Measurements from ENCODE around the gene RIMS4. TPM values are rescaled to one million over a fixed set of nuclear protein-coding genes. Genes with fewer than 3 reads are reported as not detected.

RIMS4 gene
- total RNA-seq, 2 experiments from 2014 or later, result not detected

DNA sequence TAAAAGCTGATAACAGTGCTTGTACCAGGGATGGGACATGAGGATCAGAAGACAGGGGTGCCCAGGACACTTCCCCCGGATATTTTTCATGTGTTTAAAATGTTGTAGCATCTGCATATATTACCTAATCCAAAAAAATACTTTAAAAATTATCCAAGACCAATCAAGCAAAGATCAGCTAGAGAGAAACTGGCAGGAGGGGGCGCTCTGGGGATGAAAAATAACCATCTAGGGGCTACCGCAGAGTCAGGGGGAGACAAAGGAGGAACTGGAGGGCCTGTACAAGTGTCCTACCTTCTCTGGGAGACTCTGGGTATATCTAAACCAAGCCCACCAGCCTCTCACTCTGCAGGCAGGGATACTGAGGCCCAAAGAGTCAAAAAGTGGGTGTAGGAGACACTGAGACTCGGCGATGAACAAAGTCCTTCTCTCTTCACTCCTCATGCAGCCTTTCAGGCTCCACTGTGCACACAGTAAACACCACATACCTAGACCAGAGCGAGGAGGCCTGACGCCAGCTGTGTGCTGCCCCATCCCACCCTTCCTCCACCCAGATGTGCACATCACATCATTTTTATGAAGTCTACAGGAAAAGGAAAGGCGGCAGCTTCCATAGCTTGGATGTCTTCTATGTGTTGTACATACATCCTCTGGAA, 9.8 kb downstream of the RIMS4 start:
- ChIA-PET POLR2A (no interaction called here), CTCF (no interaction called here)
- H3K9me3 Mint-ChIP-seq, result no peaks in the 10 kb centered on the region
- H3K36me3 Mint-ChIP-seq (ENCODE audit: low read depth), result no peaks in the 10 kb centered on the region
- no peak overlapping the region for H3K27ac Mint-ChIP-seq
- H3K27me3 Mint-ChIP-seq, result peaks cover 14% of the 10 kb centered on the region
- no peaks in the 10 kb centered on the region for H3K4me1 Mint-ChIP-seq
- DNase-seq, result no peak
- no peak overlapping the region for H3K4me3 Mint-ChIP-seq

DNA sequence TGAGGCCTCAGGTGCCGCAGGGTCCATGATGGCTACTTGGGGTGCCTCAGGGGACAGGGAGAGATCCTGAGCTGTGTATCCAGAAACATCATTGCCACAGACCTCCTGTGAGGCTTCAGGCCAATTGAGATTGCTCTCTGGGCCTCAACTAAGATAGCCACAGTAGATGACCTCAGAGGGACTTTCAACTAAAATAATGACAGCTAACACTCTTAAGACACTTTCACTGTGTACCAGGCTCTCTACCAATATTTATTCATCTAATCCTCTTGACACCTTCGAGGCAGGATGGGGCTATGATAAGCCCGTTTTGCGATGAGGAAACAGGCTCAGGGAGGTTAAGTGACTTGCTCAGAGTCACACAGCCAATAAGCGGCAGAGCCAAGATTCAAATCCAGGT, 10.7 kb downstream of the RIMS4 start:
- H3K27ac Mint-ChIP-seq, result no peak overlapping the region
- ChIA-PET CTCF (interaction anchor here (0.6 kb wide), 1 partner anchor 20 kb away, joined by 3 read pairs; no protein-coding TSS in a partner anchor), POLR2A (no interaction called here)
- DNase-seq, result no peak
- H3K36me3 Mint-ChIP-seq (ENCODE audit: low read depth), result no peaks in the 10 kb centered on the region
- H3K27me3 Mint-ChIP-seq, result peaks cover 11% of the 10 kb centered on the region
- H3K9me3 Mint-ChIP-seq, result no peaks in the 10 kb centered on the region
- no peaks in the 10 kb centered on the region for H3K4me1 Mint-ChIP-seq
- no peak overlapping the region for H3K4me3 Mint-ChIP-seq

DNA sequence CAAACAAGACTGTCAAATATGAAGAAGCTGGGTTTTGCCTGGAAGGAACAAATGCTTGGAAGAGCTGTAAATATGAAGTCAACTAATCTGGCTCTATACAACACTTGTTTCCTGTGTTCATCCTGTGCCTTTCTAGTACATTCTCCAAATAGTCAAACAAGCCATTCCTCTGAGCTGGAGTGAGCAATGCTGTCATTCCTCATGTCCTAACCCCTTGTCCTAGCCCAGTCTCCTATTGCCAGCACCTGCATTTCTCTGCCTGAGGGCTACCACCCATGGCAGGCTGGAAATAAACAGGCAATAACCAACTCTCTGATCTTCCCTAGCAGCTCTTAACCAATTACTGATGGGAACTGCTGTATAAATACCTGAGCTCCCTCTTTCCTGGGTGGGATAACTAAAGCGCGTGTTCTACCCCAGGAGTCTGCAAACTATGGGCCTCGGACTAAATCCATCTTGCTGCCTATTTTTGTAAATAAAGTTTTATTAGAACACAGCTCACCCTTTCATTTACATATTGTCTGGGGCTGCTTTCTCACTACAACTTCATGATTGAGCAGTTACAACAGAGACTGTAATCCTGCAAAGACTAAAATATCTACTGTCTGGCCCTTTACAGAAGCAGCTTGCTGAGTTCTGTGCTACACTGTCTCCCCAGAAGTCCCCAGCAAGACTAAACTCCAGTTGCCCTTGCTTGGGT, 13.4 kb downstream of the RIMS4 start:
- ChIA-PET POLR2A (no interaction called here), CTCF (interaction anchor here (0.5 kb wide), 1 partner anchor 23 kb away, joined by 3 read pairs; no protein-coding TSS in a partner anchor)
- no peaks in the 10 kb centered on the region for H3K4me1 Mint-ChIP-seq
- no peak for DNase-seq
- no peak overlapping the region for H3K27ac Mint-ChIP-seq
- H3K9me3 Mint-ChIP-seq, result no peaks in the 10 kb centered on the region
- no peaks in the 10 kb centered on the region for H3K36me3 Mint-ChIP-seq (ENCODE audit: low read depth)
- H3K4me3 Mint-ChIP-seq, result no peak overlapping the region
- H3K27me3 Mint-ChIP-seq, result peaks cover 5% of the 10 kb centered on the region

DNA sequence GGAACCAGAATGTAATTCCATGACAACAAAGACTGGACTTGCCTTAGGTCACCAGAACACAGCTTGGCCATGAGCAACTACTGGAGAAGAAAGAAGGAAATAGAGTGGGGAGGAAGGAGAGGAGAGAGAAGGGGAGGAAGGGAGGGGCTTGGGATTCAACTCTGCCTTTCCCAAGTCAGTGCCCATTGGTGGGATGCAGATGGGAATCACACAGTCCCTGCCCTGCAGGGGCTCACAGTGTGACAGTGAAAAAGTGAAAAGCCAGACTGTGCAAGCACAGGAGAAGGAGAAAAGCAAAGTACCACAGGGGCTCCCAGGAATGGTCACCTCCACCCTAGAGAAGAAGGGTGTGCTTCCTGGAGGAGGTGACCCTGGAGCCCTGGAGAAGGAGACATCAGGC, 14.0 kb downstream of the RIMS4 start:
- no peak for DNase-seq
- H3K4me3 Mint-ChIP-seq, result no peak overlapping the region
- H3K9me3 Mint-ChIP-seq, result no peaks in the 10 kb centered on the region
- no peaks in the 10 kb centered on the region for H3K36me3 Mint-ChIP-seq (ENCODE audit: low read depth)
- no peaks in the 10 kb centered on the region for H3K4me1 Mint-ChIP-seq
- H3K27ac Mint-ChIP-seq, result no peak overlapping the region
- ChIA-PET POLR2A (no interaction called here), CTCF (interaction anchor here (0.5 to 0.9 kb wide), 2 partner anchors 23 to 48 kb away, joined by 3 read pairs; no protein-coding TSS in a partner anchor)
- peaks cover 5% of the 10 kb centered on the region for H3K27me3 Mint-ChIP-seq

DNA sequence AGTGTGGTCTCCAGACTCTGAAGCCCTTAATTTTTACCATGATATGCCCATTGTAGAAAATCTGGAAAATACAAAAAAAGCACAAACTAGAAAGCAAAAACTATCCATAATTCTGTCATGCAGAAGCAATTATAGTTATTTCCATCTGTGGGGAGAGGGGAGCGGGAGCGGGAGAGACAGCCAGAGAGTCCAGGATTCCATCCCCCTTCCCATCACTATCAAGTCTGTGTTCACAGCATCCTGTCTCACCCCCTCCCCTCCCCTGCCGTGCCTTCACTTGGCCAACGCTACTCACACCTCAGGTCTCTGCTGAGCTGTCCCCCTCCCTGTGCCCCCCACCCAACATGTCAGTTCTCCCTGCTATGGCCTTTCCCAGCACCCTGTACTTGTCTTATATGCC, 14.5 kb downstream of the RIMS4 start:
- ChIA-PET CTCF (interaction anchor here (0.9 kb wide), 1 partner anchor 48 kb away, joined by 3 read pairs; no protein-coding TSS in a partner anchor), POLR2A (no interaction called here)
- Mint-ChIP-seq H3K9me3 (no peaks in the 10 kb centered on the region), H3K27ac (no peak overlapping the region), H3K4me3 (no peak overlapping the region), H3K4me1 (no peaks in the 10 kb centered on the region), H3K27me3 (peaks cover 5% of the 10 kb centered on the region), H3K36me3 (ENCODE audit: low read depth) (no peaks in the 10 kb centered on the region)
- DNase-seq, result no peak

DNA sequence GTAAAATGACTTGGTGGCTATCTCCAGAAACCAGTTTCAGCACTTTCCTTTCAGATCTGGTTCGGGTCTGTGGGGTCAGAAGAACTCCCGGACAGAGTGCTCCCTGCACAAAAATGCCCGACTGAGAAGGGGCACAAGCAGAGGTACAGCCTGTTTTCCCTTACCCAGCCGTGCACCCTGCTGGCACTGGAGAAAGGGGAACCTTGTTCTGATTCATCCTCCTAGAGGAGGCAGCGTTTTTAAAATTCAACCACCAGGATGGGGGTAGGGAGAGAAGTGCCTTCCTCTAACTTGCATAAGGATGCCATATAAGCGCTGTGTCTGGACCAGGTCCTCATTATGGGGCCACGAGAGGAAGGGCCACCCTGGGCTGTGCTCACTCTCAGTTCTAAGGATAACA, 17.6 kb downstream of the RIMS4 start:
- ChIA-PET CTCF (no interaction called here), POLR2A (no interaction called here)
- Mint-ChIP-seq H3K27me3 (peaks cover 3% of the 10 kb centered on the region), H3K9me3 (no peaks in the 10 kb centered on the region), H3K27ac (no peak overlapping the region), H3K36me3 (ENCODE audit: low read depth) (no peaks in the 10 kb centered on the region), H3K4me1 (no peaks in the 10 kb centered on the region), H3K4me3 (no peak overlapping the region)
- no peak for DNase-seq

DNA sequence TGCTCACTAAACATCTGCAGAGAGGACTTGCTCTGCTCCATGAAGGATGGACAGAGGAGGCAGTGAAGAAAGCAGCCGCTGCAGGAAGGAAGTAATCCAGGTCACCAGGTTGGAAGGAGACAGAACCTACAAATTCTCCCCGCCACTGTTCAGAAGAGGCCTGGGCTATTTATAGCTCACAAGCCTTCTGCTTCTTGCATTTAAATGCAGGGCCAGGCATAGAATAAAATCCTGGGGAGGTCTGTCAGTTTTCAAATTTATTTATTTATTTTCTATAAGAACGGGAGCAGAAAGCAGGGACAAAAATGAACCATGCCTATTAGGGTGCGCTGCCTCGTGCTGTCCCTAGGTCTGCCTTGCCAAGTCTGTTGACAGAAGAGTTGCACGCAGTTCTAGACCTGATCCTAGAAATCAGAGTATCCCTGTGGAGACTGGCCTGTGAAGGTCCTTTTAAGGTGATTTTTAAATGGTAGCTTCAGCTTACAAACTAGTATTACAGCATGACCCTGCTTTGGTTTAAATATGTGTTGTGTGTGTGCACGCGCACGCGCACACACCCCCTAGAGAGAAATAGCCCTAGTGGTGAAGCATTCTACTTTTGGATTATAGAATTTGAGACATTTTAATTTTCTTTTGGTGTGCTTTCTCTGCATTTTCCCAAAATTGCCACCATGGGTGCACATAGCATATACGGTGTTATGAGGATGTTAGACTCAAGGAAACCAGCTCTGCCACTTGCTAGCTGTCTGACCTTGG, 19.5 kb downstream of the RIMS4 start:
- H3K4me1 Mint-ChIP-seq, result no peaks in the 10 kb centered on the region
- DNase-seq, result no peak
- H3K27me3 Mint-ChIP-seq, result peaks cover 4% of the 10 kb centered on the region
- CTCF ChIA-PET, result no interaction called here
- POLR2A ChIA-PET, result no interaction called here
- H3K27ac Mint-ChIP-seq, result no peak overlapping the region
- H3K9me3 Mint-ChIP-seq, result no peaks in the 10 kb centered on the region
- no peaks in the 10 kb centered on the region for H3K36me3 Mint-ChIP-seq (ENCODE audit: low read depth)
- H3K4me3 Mint-ChIP-seq, result no peak overlapping the region

DNA sequence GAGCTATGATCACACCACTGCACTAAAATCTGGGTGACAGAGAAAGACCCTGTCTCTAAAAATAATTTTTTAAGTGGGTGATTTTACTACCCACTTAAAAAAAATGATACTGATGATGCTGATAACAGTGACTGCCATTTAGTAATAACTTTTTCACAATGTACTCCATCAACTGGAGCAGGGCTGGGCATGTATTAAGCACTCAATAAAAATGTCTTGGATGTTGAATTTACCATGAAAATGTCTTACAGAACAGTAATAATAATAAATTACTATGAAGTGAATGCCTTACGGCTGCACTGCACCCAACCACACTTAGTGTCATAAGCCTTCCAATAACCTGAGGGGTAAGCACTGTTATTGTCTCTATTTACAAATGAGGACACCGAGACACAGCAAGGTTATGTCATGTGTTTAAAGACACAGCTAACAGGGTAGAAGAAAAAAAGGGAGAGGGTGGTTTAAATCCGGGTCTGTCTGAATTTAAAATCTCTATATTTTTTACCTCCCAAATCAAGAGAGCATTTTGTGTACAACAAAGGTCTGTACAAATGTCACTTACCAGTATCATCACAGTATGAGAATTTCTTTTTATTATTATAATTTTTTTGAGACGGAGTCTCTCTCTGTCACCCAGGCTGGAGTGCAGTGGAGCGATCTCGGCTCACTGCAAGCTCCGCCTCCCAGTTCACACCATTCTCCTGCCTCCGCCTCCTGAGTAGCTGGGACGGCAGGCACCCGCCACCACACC, 21.5 kb downstream of the RIMS4 start:
- Mint-ChIP-seq H3K4me3 (no peak overlapping the region), H3K36me3 (ENCODE audit: low read depth) (no peaks in the 10 kb centered on the region), H3K27ac (no peak overlapping the region), H3K9me3 (no peaks in the 10 kb centered on the region), H3K4me1 (no peaks in the 10 kb centered on the region), H3K27me3 (peaks cover 4% of the 10 kb centered on the region)
- POLR2A ChIA-PET, result no interaction called here
- CTCF ChIA-PET, result no interaction called here
- DNase-seq, result no peak

DNA sequence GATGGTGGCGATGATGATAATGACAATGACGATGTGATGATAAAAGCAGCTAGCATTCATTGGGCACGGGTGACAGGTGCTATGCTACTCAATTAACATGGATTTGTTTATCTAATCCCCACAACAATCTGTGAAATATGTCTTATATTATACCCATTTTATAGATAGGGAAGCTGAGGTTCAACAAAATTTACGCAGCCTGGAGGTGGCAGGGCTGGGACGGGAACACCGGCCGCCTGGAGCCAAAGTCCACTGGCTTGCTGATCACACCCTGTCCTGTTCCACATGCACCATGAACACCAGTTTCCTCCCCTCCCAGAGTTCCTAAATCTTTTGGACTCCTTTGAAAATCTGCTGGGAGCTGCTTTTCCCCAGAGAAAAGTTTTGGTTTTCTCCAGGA, 23.0 kb downstream of the RIMS4 start:
- ChIA-PET POLR2A (no interaction called here), CTCF (no interaction called here)
- Mint-ChIP-seq H3K36me3 (ENCODE audit: low read depth) (no peaks in the 10 kb centered on the region), H3K4me3 (no peak overlapping the region), H3K27ac (no peak overlapping the region), H3K4me1 (no peaks in the 10 kb centered on the region), H3K27me3 (peaks cover 4% of the 10 kb centered on the region), H3K9me3 (no peaks in the 10 kb centered on the region)
- DNase-seq, result no peak

DNA sequence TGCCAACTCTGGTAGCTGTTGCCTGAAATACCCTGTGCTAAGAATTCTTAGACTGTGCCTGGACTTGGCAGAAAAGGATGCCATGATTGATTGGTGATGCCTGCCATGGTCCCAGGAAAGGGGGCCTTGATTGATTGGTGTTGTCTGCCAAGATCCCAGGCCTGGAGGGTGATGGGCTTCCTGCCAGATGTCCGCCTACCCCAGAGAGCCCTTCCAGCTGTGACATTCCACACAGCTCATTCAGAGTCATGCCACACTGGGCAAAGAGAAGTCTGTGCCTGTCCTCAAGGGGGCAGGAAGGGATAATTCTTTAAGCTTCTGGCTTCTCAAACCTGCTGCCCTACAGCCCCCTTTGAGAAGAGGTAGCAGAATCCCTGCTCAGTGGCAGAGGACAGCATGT, 24.6 kb downstream of the RIMS4 start:
- Mint-ChIP-seq H3K4me1 (no peaks in the 10 kb centered on the region), H3K27me3 (peaks cover 8% of the 10 kb centered on the region), H3K27ac (no peak overlapping the region), H3K9me3 (no peaks in the 10 kb centered on the region), H3K4me3 (no peak overlapping the region), H3K36me3 (ENCODE audit: low read depth) (no peaks in the 10 kb centered on the region)
- CTCF ChIA-PET, result no interaction called here
- DNase-seq, result no peak
- POLR2A ChIA-PET, result no interaction called here

DNA sequence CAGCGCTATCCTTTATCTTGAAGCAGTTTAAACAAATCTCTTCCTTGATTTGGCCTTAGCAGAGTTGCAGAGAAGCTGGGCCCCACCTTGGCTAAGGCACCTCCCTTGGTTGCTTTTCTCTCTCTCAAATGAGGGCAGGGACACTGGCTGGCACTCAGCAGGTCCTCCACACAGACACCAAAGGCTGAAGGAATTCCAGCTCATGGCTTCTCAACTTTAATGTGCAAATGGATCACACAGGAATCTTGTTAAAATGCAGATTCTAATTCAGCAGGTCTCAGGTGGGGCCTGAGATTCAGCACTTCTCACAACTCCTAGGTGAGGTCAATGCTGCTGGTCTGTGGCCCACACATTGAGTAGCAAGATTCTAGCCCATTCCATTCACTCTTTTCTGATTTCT, 25.7 kb downstream of the RIMS4 start:
- Mint-ChIP-seq H3K36me3 (ENCODE audit: low read depth) (no peaks in the 10 kb centered on the region), H3K27me3 (peaks cover 8% of the 10 kb centered on the region), H3K27ac (no peak overlapping the region), H3K9me3 (no peaks in the 10 kb centered on the region), H3K4me1 (no peaks in the 10 kb centered on the region), H3K4me3 (no peak overlapping the region)
- no peak for DNase-seq
- CTCF ChIA-PET, result no interaction called here
- POLR2A ChIA-PET, result interaction anchor here (0.6 kb wide), 1 partner anchor 372 kb away, joined by 3 read pairs; no protein-coding TSS in a partner anchor

DNA sequence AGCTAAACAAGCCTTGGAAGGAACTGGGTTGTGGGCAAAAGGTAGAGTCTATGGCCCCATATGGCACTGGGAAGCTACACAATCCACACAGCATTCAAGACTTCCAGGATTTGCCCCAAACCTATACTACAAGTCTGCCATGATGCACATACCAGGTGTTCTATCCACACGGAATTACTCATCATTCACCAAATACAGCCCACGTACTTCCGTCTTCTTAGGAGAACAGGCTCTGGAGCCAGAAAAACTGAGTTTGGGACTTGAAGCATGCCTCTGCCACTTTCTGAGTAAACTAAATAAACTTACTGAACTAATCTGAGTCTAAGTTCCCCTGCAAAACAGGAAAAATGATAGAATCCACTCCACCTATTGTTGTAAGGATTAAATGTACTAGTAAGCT, 28.6 kb downstream of the RIMS4 start:
- H3K36me3 Mint-ChIP-seq (ENCODE audit: low read depth), result no peaks in the 10 kb centered on the region
- ChIA-PET POLR2A (no interaction called here), CTCF (interaction anchor here (0.7 kb wide), 1 partner anchor 510 kb away, joined by 5 read pairs; no protein-coding TSS in a partner anchor)
- no peaks in the 10 kb centered on the region for H3K4me1 Mint-ChIP-seq
- no peak for DNase-seq
- H3K4me3 Mint-ChIP-seq, result no peak overlapping the region
- H3K9me3 Mint-ChIP-seq, result no peaks in the 10 kb centered on the region
- peaks cover 6% of the 10 kb centered on the region for H3K27me3 Mint-ChIP-seq
- no peak overlapping the region for H3K27ac Mint-ChIP-seq

DNA sequence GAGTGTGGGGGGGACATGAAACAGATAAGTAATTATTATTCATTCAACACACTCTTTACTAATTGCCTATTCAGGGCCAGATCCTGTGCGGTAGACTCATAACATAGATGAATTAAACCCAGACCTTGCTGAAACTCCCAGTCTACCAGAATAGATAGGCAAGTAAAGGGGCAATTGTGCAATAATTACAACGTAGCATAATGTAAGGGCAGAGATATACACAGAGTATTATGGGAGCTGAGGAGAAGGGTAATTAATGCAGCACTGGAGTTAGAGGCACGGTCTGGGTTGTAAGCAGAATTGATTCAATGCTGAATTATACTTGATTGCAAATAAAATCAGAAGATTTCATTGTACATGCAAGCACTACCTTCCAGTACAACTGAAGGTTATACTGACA, 29.2 kb downstream of the RIMS4 start:
- Mint-ChIP-seq H3K36me3 (ENCODE audit: low read depth) (no peaks in the 10 kb centered on the region), H3K4me1 (no peaks in the 10 kb centered on the region), H3K27me3 (peaks cover 5% of the 10 kb centered on the region), H3K27ac (no peak overlapping the region), H3K9me3 (no peaks in the 10 kb centered on the region), H3K4me3 (no peak overlapping the region)
- DNase-seq, result no peak
- POLR2A ChIA-PET, result no interaction called here
- CTCF ChIA-PET, result no interaction called here

All from activated CD4-positive, alpha-beta T cell treated with anti-CD3 and anti-CD28 coated beads, Interleukin-2, amount 10 ng/mL, durations not matched to agents 7 days and 5 days (primary cell).